ENCODE data around the gene TPH2. TPM values are rescaled to one million over a fixed set of nuclear protein-coding genes. Genes with fewer than 3 reads are reported as not detected.

The TPH2 gene
- total RNA-seq, 4 donors from 2014 or later = not detected

- Histone ChIP-seq H3K4me3 (no peak overlapping the region), H3K27me3 (no peaks in the 10 kb centered on the region), H3K4me1 (no peaks in the 10 kb centered on the region), H3K36me3 (no peaks in the 10 kb centered on the region), H3K9me3 (no peaks in the 10 kb centered on the region), H3K27ac (no peak overlapping the region)
- 80% methylated on average over 9 of the region's 9 CpGs for WGBS
- TF ChIP-seq CTCF (IDR thresholded peaks at IDR 0.05) = no peak
- TF ChIP-seq POLR2A (IDR thresholded peaks at IDR 0.05) = no peak
- no peak for TF ChIP-seq POLR2AphosphoS5 (IDR thresholded peaks at IDR 0.05)
- TF ChIP-seq EP300 (IDR thresholded peaks at IDR 0.05) = no peak
- no peak for DNase-seq (ENCODE audit: low spot score in 2 of 2)
These were observed 62.5 kb downstream of the TPH2 start for GRCh38 chr12:72000969-72001648.

GRCh38 chr12:72006766-72007165 is 68.1 kb downstream of the TPH2 start:
- no peaks in the 10 kb centered on the region for H3K4me1 ChIP-seq
- DNase-seq (ENCODE audit: low spot score in 2 of 2) = no peak
- no peaks in the 10 kb centered on the region for H3K36me3 ChIP-seq
- H3K9me3 ChIP-seq = no peaks in the 10 kb centered on the region
- H3K4me3 ChIP-seq = no peak overlapping the region
- H3K27me3 ChIP-seq = no peaks in the 10 kb centered on the region
- no peak overlapping the region for H3K27ac ChIP-seq
- no peak for TF ChIP-seq POLR2A (IDR thresholded peaks at IDR 0.05)
- no peak for TF ChIP-seq POLR2AphosphoS5 (IDR thresholded peaks at IDR 0.05)
- TF ChIP-seq EP300 (IDR thresholded peaks at IDR 0.05) = no peak
- TF ChIP-seq CTCF (IDR thresholded peaks at IDR 0.05) = no peak
- 55% methylated on average over 2 of the region's 2 CpGs for WGBS

GRCh38 chr12:72010356-72010755 is 71.7 kb downstream of the TPH2 start:
- no peaks in the 10 kb centered on the region for H3K4me1 ChIP-seq
- WGBS = 46% methylated on average over 4 of the region's 4 CpGs
- H3K4me3 ChIP-seq = no peak overlapping the region
- H3K27me3 ChIP-seq = no peaks in the 10 kb centered on the region
- TF ChIP-seq EP300 (IDR thresholded peaks at IDR 0.05) (no peak), POLR2AphosphoS5 (IDR thresholded peaks at IDR 0.05) (no peak), CTCF (IDR thresholded peaks at IDR 0.05) (no peak), POLR2A (IDR thresholded peaks at IDR 0.05) (no peak)
- DNase-seq (ENCODE audit: low spot score in 2 of 2) = no peak
- no peak overlapping the region for H3K27ac ChIP-seq
- H3K36me3 ChIP-seq = no peaks in the 10 kb centered on the region
- H3K9me3 ChIP-seq = no peaks in the 10 kb centered on the region

- no peak overlapping the region for H3K4me3 ChIP-seq
- TF ChIP-seq POLR2AphosphoS5 (IDR thresholded peaks at IDR 0.05) = no peak
- TF ChIP-seq POLR2A (IDR thresholded peaks at IDR 0.05) = no peak
- no peak for TF ChIP-seq EP300 (IDR thresholded peaks at IDR 0.05)
- no peak for TF ChIP-seq CTCF (IDR thresholded peaks at IDR 0.05)
- 0% methylated on average over 1 of the region's 1 CpG for WGBS
- H3K36me3 ChIP-seq = no peaks in the 10 kb centered on the region
- H3K4me1 ChIP-seq = no peaks in the 10 kb centered on the region
- H3K27ac ChIP-seq = no peak overlapping the region
- no peaks in the 10 kb centered on the region for H3K27me3 ChIP-seq
- DNase-seq (ENCODE audit: low spot score in 2 of 2) = no peak
- no peaks in the 10 kb centered on the region for H3K9me3 ChIP-seq
These were observed 72.7 kb downstream of the TPH2 start for GRCh38 chr12:72011374-72011773.

GRCh38 chr12:72012874-72013273 is 74.2 kb downstream of the TPH2 start:
- H3K36me3 ChIP-seq = no peaks in the 10 kb centered on the region
- H3K27me3 ChIP-seq = no peaks in the 10 kb centered on the region
- no peak overlapping the region for H3K4me3 ChIP-seq
- DNase-seq (ENCODE audit: low spot score in 2 of 2) = no peak
- no peak for TF ChIP-seq POLR2AphosphoS5 (IDR thresholded peaks at IDR 0.05)
- no peak for TF ChIP-seq CTCF (IDR thresholded peaks at IDR 0.05)
- no peak for TF ChIP-seq EP300 (IDR thresholded peaks at IDR 0.05)
- no peak for TF ChIP-seq POLR2A (IDR thresholded peaks at IDR 0.05)
- H3K9me3 ChIP-seq = no peaks in the 10 kb centered on the region
- 74% methylated on average over 4 of the region's 4 CpGs for WGBS
- no peaks in the 10 kb centered on the region for H3K4me1 ChIP-seq
- no peak overlapping the region for H3K27ac ChIP-seq
